HG02973 (cell line): Measurements from ENCODE around the gene IL17RE.
"Not testable (repeated sequence)": the region's sequence is repeated elsewhere in the genome, so short reads cannot be mapped to it uniquely, and the experiment has no call there.

ENCODE experiments used
- ATAC-seq: cut with Tn5 transposase; IDR thresholded peaks from one replicate; pipeline ENCODE4 v1.9.1; 2021; ENCODE audit warnings: moderate library complexity; ENCODE audit not compliant: unreplicated experiment

Gene IL17RE, protein sequence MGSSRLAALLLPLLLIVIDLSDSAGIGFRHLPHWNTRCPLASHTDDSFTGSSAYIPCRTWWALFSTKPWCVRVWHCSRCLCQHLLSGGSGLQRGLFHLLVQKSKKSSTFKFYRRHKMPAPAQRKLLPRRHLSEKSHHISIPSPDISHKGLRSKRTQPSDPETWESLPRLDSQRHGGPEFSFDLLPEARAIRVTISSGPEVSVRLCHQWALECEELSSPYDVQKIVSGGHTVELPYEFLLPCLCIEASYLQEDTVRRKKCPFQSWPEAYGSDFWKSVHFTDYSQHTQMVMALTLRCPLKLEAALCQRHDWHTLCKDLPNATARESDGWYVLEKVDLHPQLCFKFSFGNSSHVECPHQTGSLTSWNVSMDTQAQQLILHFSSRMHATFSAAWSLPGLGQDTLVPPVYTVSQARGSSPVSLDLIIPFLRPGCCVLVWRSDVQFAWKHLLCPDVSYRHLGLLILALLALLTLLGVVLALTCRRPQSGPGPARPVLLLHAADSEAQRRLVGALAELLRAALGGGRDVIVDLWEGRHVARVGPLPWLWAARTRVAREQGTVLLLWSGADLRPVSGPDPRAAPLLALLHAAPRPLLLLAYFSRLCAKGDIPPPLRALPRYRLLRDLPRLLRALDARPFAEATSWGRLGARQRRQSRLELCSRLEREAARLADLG

DNA sequence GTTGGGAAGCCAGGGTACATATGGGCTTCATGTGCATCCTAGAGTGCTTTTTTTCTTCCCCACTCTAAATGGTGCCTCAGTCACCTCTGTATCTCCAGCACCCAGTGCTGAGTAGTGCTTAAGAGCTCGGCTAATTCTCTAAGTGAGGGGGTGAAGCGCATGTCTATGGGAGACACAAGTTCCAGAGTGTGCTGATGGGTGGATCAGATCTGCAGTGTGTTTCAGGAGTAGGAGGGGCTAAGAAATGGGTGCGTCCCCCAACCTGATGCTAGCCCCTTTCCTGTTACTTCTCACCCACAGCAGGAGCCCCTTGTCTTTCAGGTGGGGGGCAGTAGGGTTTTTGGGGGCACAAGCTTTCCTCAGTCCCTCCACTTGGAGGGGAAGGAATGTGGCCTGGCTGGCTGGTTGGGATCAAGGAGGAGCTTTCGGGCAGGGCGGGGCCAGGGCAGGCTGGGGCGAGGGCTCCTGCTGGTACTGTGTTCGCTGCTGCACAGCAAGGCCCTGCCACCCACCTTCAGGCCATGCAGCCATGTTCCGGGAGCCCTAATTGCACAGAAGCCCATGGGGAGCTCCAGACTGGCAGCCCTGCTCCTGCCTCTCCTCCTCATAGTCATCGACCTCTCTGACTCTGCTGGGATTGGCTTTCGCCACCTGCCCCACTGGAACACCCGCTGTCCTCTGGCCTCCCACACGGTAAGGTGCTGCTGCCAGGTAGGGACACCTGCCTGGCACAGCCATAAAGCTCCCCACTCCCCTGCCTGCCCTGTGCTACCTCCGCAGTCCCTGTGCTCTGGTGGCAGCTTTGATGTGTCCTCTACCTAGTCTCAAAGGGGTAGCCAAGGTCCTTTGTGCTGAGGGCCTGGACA is at the start of gene IL17RE:
IL17RE (plus strand) TSS at position 477 of the 866 bp plus-strand sequence; CDS start at position 562, 85 bp downstream.
- no peak for ATAC-seq

DNA sequence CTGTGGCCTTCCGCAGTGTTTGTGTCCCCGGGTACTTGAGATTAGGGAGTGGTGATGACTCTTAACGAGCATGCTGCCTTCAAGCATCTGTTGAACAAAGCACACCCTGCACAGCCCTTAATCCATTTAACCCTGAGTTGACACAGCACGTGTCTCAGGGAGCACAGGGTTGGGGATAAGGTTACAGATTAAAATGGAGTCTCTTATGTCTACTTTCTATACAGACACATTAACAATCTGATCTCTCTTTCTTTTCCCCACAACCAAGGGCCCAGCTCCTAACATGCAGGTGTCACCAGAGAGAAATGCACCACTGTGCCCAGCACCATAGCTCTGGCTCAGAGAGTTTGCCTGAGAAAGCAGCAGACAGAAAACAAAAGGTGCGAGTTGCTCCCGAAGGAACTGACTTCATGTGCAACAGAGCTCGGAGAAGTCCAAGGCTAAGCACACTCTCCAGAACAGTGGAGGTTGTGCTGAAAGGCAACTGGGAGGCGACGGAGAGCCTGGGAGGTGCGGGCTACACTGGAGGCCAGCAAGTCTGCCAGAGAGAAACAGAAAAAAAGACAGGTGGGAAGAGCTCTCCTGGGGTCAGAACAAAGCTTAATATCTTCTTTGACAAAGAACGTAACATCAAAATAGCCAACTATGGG is 48.2 kb upstream of the IL17RE start:
- ATAC-seq: not testable (repeated sequence)

DNA sequence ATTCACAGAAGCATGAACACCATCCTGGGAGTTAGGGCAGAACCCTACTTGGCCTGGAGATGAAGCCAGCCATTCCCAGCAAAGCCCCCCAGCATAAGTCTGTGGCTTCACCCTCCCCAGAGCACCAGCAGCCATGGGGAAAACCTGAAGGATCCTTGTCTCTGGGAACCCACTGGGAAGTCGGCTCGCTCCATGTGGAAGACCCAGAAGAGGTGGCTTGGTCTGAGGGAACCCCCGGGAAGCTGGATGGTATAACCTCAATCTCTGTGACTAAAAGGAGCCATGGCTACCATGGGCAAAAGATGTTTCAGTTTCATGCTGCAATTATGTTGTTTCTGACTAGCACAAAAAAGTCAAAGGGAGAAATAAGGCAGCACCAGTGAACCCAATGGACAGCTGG is 47.1 kb upstream of the IL17RE start:
- no peak for ATAC-seq

DNA sequence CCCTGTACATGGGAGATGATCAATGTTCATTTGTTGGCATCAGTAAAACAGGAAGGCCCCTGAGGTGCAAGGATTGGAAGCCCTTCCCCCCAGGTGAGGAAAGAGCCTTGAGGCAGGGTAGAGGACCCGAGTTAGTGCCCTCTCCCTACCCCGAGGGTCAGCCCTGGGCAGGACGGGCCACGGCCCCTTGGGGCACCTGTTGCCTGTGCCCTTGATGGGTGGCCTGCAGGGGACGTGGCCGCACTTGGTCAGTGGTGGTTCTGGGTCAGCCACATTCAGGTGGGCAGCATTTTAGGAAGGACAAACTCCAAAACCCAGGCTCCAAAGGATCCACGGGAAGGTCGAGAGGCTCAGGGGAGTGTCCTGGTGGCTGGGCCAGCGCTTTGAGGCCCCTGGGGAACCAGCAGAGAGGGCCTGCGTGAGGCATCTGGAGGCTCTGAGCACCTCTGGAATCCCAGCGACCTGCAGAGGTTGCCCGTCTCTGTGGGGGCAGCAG is 43.1 kb upstream of the IL17RE start:
- no peak for ATAC-seq

DNA sequence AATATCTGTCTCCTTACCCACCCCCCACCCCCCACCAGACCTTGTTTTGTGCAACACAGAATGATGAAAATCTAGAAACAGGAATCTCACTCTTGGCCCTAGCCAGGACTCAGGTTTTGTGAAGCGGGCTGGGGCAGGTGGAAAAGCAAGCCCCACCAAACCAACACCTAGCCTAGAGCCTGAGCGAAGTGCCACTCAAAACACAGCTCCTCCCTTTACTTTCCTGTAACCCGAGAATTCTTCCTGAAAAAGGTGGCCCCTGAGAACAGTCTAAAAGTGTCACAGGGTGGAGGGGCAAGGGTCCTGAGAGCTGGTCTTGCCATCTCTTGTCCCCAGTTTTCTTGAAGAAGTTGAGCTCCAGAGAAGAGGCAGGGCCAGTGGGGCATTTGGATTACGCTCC is 41.4 kb upstream of the IL17RE start:
- no peak for ATAC-seq

DNA sequence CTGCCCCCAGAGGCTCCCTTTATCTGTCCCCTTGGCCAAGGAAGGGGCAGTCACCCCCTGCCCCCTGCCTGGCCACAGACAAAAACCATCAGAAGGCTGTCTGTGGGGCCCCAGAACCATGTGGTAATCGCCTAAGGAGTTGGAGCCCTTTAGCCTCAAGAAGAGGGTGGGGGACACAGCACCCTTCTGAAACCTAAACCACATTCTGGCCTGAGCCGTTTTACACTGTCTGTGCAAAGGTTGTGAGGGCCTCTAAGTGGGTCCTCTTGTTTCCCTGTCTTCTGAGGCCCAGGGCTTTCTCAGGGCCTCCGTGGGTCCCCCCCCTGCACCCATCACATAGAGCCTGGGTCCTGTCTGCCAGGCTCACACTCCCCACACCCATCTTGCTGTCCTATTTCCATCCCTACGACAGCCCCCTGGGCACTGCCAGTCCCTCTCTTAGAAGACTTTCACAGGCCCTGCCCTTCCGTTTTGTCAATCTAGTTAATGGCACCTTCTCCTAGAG is 41.0 kb upstream of the IL17RE start:
- ATAC-seq: no peak

DNA sequence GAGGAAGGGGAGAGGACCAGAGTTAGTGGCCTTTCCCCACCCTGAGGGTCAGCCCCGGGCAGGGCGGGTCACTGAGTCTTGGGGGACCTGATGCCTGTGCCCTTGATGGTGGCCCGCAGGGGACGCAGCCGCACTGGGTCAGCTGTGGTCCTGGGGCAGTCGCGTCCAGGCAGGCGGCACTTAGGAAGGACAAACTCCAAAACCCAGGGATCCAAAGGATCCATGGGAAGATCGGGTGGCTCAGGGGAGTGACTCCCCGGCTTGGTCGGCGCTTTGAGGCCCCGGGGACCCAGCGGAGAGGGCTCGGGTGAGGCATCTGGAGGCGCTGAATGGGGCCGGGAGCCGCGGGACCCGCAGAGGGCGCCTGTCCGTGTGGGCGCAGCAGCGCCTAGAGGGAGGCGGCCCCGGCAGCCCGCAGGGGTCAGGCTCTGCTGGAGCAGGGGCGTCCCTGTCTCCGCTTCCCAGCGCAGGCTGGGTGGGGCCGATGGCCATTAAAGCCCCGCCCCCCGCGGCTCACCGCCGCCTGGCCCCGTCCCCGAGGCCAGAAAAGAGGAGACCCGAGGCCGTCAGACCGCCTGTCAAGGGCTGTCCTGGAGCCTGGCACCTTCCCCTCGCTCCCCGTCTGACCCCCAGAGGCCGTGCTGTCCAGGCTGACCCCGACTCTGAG is 40.1 kb upstream of the IL17RE start:
- ATAC-seq: no peak

DNA sequence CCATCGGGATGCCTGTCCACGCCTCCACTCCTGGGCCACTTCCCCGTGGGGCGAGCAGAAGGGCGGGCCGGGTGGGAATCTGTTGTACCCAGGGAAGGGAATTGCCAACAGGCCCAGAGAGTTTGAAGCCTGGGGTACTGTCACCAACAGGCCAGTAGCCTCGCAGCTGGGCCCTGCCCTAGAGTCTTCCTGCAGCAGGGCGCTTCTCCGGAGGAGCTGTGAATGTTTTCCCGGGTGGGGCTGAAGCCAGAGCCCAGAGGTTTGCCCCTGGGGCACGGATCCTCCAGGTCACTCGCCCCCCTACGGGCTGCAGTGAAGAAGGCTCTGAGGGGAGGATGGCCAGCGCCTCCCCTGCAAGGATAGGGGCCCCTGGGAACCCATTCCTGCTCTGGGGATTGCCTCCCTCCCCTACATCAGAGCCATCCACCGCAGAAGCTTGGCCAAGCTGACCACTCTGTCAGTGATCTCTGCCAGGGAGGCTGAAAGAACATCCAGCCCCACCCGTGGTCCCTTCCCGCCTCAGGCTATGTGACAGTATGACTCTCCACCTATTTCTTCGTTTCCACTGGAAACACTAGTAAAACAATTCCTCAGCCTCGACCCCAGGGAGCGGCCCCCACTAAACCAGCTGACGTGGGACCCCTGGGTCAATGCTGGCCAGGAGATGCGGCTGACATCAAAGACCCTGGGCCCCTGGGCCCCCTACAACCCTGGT is 39.4 kb upstream of the IL17RE start:
- ATAC-seq: no peak

DNA sequence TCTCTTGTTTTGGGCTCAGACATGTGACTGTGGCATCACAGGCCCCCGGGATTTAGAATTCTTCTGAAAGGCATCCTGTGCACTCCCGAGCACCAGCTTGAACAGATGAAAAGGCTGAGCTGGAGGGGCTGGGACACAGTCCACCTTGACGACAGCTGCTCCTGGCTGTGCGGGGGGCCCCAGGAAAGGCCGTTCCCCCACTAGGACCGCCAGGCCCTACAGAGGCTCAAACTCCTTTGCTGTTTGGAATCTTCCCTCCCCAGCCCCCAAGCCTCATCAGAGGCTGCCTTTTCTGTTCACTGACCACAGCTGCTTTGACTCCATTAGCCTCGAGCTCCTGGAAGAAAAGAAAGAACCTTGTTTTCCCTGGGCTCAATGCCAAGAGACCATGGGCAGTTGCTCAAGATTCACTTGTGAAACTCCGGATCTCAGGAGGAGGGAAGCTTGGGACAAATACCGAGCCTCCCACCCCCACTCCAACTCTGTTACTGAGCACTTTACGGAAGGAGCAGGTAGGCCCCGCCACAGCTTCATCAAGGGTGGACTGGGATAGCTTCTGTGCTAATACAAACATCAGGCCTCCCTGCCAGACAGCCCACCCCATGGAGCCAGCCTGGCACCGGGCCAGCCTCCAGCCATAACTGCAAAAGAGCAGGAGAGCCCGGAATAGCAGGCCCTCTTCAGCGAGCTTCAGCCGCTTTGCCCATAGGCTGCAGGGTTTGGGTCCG is 38.3 kb upstream of the IL17RE start:
- no peak for ATAC-seq

DNA sequence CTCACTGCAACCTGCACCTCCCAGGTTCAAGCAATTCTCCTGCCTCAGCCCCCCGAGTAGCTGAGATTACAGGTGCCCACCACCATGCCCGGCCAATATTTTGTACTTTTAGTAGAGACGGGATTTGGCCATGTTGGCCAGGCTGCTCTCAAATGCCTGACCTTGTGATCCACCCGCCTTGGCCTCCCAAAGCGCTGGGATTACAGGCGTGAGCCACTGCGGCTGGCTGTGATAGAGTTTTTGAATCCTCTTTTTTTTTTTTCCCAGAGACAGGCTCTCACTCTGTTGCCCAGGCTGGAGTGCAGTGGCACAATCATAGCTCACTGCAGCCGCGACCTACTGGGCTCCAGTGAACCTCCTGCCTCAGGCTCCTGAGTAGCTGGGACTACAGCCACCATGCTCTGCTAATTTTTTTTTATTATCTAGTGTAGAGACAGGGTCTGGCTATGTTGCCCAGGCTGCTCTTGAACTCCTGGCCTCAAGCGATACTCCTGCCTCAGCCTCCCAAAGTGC is 37.5 kb upstream of the IL17RE start:
- ATAC-seq: not testable (repeated sequence)

DNA sequence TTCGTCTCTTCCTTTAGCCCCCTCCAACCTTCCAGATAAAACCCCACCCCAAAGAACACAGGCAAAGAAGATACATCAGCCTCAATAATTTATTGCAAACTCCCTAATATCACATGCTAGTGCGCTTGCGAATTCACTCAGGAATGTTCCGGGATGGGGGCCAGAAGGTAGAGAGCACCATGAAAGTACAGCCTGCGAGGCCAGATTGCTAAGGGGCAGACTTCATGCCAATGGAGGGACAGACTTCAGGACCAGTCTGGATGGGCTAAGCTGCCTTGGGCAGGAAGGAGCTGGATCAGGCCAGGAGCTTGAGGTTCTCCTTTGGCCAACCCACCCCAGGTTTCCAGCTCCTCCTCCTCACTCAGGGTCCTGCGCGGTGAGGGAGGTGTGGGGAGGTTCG is 36.0 kb upstream of the IL17RE start:
- no peak for ATAC-seq

DNA sequence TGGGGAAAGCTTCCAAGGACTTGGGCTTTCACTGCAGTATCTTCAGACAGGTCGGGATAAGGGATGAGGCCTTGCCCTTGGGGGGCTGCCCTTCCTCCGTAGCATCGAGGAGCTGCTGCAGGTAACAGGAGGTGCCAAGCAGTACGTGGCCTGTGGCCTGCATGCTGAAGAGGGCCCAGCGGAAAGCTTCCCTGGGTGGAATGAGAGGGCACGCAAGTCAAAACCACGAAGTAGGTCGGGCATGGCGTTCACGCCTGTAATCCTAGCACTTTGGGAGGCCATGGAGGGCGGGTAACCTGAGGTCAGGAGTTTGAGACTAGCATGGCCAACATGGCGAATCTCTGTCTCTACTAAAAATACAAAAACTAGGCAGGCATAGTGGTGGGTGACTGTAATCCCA is 35.5 kb upstream of the IL17RE start:
- no peak for ATAC-seq

DNA sequence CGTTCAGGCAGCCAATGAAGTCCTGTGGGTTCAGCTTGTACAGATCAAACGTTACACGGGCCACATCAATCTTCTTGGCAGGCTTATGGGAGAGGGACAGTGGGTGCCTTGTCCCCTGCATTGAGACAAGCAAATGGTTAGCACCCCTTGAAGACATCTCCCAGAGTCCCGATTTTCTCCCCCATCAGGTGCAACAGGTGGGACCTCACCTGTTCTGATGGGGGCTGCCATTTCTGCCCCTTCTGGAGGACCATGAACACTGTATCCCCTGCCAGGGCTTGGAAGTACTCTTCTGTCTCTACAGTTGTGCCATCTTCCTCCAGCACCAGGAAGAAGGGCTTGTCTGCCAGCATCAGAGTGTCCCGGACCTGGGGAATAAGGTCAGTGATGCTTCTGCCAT is 32.7 kb upstream of the IL17RE start:
- no peak for ATAC-seq

DNA sequence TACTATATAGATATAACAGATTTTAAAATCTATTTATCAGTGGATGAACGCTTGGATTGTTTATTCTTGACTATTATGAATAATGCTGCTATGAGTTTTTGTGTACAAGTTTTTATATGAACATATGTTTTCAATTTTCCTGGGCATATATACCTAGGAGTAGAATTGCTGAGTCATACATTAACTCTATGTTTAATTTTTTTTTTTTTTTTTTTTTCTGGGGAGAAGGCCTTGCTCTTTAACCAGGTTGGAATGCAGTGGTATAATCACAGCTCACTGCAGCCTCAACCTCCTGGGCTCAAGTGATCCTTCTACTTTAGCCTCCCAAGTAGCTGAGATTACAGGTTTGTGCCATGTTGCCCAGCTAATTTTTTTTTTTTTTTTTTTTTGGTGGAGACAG is 31.7 kb upstream of the IL17RE start:
- ATAC-seq: no peak

DNA sequence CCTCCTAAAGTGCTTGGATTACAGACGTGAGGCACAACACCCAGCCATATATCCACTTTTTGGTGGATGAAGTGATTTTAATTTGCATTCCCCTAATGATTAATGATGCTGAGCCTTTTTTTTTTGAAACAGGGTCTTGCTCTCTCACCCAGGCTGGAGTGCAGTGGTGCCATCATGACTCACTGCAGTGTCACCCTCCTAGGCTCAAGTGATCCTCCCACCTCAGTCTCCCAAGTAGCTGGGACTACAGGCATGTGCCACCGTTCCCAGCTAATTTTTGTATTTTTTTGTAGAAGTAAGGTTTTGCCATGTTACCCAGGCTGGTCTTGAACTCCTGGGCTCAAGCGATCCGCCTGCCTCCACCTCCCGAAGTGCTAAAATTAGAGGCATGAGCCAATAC is 30.6 kb upstream of the IL17RE start:
- not testable (repeated sequence) for ATAC-seq

DNA sequence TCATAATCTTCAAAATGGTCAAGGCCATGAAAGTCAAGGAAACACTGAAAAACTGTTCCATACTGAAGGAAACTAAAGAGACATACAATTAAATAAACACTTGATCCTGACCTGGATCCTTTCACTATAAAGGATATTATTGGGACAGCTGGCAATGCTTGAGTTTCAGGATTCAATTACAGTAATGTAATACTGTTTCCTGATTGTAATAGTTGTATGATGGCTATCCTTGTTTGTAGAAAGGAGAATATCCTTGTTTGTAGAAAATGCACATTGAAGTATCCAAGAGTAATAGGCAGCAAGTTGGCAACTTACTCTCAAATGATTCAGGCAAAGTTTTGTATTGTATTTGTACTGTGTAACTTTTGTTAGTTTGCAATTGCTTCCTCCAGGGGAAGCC is 27.2 kb upstream of the IL17RE start:
- no peak for ATAC-seq

DNA sequence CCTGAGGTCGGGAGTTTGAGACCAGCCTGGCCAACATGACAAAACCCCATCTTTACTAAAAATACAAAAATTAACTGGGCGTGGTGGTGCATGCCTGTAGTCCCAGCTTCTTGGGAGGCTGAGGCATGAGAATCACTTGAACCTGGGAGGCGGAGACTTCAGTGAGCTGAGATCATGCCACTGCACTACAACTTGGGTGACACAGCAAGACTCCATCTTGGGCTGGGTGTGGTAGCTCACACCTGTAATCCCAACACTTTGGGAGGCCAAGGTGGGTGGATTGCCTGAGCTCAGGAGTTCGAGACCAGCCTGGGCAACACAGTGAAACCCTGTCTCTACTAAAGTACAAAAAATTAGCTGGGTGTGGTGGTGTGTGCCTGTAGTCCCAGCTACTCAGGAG is 26.4 kb upstream of the IL17RE start:
- ATAC-seq: not testable (repeated sequence)

DNA sequence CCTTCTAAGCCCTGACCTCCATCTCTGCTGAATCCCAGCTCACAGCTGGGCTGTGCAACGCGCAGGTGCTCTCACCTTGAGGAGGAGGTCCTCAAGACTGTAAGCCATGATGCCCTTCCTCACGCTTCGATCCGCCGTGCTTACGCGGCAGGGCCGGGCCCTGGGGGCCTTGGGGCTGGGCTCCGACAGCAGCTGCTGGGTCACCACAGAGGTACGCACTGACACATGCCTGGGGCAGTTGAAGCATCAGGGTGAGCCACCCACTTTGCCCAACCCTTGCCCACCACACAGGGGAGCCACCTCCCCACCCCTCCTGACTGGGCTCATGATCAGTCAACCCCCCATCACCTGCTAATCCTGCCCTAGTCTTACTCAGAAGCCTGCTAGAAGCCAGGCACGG is 25.7 kb upstream of the IL17RE start:
- ATAC-seq: no peak

DNA sequence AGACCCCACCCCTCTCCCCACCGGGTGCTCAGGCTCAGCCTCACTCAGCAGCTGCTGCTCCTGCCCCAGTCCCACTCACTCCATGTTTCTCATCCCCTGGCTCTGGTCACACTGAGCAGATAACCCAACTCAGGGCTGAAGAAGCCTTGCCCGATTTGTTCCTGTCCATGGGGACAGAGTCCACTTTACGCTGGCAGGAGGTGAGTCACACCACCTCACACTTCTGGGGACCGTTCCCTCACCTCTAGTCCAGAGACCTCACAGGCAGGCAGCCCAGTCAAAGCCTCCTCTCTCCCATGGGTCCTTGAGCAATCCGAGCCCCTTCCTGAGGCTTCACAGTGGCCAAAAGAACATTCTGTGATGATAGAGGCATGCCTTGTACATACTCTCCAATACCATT is 23.9 kb upstream of the IL17RE start:
- ATAC-seq: no peak
